ENCODE measurements around the gene AFF3. TPM values are rescaled to one million over a fixed set of nuclear protein-coding genes. Genes with fewer than 3 reads are reported as not detected.

The AFF3 gene
- total RNA-seq, 1 experiment from 2014 or later, result 0.61 TPM

DNA sequence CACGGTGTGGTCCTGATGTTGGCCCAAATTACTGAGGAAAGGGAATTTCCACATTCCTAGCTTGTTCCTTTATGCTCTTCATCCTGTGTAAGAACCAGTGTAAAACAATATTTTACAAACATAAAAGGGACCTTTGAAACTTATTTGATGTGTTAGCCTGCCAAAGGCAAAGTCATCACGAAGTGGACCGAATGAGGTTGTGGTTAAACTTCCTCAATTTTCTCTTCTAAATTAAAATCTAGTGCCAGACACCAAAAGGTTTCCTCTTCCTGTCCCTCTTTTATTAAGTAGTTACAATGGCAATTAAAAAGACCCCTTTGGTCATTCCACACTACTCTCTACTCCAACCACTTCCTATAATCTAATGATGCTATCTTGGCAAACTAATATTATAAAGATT is 279.8 kb downstream of the AFF3 start (continued):
- TF ChIP-seq YY1 (IDR thresholded peaks at IDR 0.05; ENCODE audit: extremely low read depth, insufficient replicate concordance, low read depth, low read length) (no peak), TCF7L2 (IDR thresholded peaks at IDR 0.05; ENCODE audit: borderline replicate concordance, extremely low read depth, insufficient read depth, insufficient read length) (no peak)
- TF ChIP-seq, protein P1, sequence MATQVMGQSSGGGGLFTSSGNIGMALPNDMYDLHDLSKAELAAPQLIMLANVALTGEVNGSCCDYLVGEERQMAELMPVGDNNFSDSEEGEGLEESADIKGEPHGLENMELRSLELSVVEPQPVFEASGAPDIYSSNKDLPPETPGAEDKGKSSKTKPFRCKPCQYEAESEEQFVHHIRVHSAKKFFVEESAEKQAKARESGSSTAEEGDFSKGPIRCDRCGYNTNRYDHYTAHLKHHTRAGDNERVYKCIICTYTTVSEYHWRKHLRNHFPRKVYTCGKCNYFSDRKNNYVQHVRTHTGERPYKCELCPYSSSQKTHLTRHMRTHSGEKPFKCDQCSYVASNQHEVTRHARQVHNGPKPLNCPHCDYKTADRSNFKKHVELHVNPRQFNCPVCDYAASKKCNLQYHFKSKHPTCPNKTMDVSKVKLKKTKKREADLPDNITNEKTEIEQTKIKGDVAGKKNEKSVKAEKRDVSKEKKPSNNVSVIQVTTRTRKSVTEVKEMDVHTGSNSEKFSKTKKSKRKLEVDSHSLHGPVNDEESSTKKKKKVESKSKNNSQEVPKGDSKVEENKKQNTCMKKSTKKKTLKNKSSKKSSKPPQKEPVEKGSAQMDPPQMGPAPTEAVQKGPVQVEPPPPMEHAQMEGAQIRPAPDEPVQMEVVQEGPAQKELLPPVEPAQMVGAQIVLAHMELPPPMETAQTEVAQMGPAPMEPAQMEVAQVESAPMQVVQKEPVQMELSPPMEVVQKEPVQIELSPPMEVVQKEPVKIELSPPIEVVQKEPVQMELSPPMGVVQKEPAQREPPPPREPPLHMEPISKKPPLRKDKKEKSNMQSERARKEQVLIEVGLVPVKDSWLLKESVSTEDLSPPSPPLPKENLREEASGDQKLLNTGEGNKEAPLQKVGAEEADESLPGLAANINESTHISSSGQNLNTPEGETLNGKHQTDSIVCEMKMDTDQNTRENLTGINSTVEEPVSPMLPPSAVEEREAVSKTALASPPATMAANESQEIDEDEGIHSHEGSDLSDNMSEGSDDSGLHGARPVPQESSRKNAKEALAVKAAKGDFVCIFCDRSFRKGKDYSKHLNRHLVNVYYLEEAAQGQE (IDR thresholded peaks at IDR 0.05; ENCODE audit: low read depth), result no peak
- TF ChIP-seq, protein P2, sequence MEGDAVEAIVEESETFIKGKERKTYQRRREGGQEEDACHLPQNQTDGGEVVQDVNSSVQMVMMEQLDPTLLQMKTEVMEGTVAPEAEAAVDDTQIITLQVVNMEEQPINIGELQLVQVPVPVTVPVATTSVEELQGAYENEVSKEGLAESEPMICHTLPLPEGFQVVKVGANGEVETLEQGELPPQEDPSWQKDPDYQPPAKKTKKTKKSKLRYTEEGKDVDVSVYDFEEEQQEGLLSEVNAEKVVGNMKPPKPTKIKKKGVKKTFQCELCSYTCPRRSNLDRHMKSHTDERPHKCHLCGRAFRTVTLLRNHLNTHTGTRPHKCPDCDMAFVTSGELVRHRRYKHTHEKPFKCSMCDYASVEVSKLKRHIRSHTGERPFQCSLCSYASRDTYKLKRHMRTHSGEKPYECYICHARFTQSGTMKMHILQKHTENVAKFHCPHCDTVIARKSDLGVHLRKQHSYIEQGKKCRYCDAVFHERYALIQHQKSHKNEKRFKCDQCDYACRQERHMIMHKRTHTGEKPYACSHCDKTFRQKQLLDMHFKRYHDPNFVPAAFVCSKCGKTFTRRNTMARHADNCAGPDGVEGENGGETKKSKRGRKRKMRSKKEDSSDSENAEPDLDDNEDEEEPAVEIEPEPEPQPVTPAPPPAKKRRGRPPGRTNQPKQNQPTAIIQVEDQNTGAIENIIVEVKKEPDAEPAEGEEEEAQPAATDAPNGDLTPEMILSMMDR (IDR thresholded peaks at IDR 0.05 in 2 of 3, conservative IDR thresholded peaks at IDR 0.05 in 1 of 3; ENCODE audit: borderline replicate concordance in 1 of 3, insufficient read depth in 1 of 3, low read depth in 2 of 3, low read length in 2 of 3), result no peak

DNA sequence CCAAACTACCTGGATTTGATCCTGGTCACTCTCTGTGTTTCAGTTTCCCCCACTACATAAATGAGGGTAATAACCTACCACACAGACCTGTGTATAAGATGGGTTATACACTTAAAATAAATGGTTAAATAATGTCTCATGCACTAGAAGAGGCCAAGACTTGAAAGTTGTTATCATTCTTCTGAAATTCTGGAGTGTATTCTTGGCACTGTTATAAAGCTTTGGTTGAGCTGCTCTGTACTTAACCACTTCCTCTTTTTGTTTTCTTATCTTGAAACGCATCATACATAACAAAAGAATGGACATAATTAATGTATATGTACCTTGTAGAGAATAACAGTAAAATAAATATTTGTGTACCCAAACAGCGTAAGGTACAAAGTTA is 281.0 kb downstream of the AFF3 start:
- ChIA-PET RAD21 (ENCODE audit: low non-redundant PET in 1 of 2, low total read pairs in 2 of 2, uncharacterized antibody in 2 of 2, unreplicated experiment in 2 of 2) (no interaction called here), POLR2A (no interaction called here), CTCF (no interaction called here)
- DNase-seq (ENCODE audit: low read depth, low spot score) (no peak), ATAC-seq (no peak)
- Histone ChIP-seq H3K27ac (ENCODE audit: low read depth, low read length) (no peak overlapping the region), H3K36me3 (ENCODE audit: control insufficient read depth in 1 of 2, insufficient read depth in 2 of 2, low read length in 2 of 2) (no peaks in the 10 kb centered on the region), H4K20me1 (ENCODE audit: insufficient read depth) (no peaks in the 10 kb centered on the region), H3K4me2 (ENCODE audit: low read length) (no peak overlapping the region), H3K9ac (ENCODE audit: low read length) (no peak overlapping the region), H2AFZ (ENCODE audit: low read depth, low read length, poor library complexity, severe bottlenecking) (no peak overlapping the region), H3K79me2 (ENCODE audit: insufficient read depth, low read length) (no peaks in the 10 kb centered on the region), H3K9me3 (ENCODE audit: control insufficient read depth in 1 of 2, insufficient read depth in 1 of 2, low read depth in 1 of 2, low read length in 2 of 2) (no peaks in the 10 kb centered on the region), H3K4me3 (replicated peaks in 1 of 2; ENCODE audit: low read depth in 1 of 2, low read length in 2 of 2) (no peak overlapping the region), H3K4me1 (ENCODE audit: control insufficient read depth in 1 of 2, insufficient read depth in 2 of 2, low read length in 2 of 2) (no peaks in the 10 kb centered on the region), H3K9me2 (ENCODE audit: insufficient read depth) (no peaks in the 10 kb centered on the region), H3K27me3 (ENCODE audit: insufficient read depth, low read length) (peaks cover 76% of the 10 kb centered on the region)
- TF ChIP-seq ZFX (IDR thresholded peaks at IDR 0.05) (no peak), SRF (IDR thresholded peaks at IDR 0.05; ENCODE audit: low read depth) (no peak), FOSL1 (IDR thresholded peaks at IDR 0.05; ENCODE audit: low read depth) (no peak), SP1 (IDR thresholded peaks at IDR 0.05; ENCODE audit: low read depth) (no peak), YY1 (IDR thresholded peaks at IDR 0.05; ENCODE audit: extremely low read depth, insufficient replicate concordance, low read depth, low read length) (no peak), POLR2A (IDR thresholded peaks at IDR 0.05; ENCODE audit: borderline replicate concordance, extremely low read depth, insufficient read depth, insufficient read length) (no peak), ELF1 (IDR thresholded peaks at IDR 0.05; ENCODE audit: borderline replicate concordance, low read depth) (no peak), CBX3 (IDR thresholded peaks at IDR 0.05; ENCODE audit: low read depth) (no peak), CEBPB (IDR thresholded peaks at IDR 0.05; ENCODE audit: low read depth) (no peak), JUND (IDR thresholded peaks at IDR 0.05) (no peak), SIN3A (IDR thresholded peaks at IDR 0.05; ENCODE audit: low read depth) (no peak), EZH2 (IDR thresholded peaks at IDR 0.05) (no peak)
- TF ChIP-seq, protein P3, sequence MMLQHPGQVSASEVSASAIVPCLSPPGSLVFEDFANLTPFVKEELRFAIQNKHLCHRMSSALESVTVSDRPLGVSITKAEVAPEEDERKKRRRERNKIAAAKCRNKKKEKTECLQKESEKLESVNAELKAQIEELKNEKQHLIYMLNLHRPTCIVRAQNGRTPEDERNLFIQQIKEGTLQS (IDR thresholded peaks at IDR 0.05), result no peak
- TF ChIP-seq, protein P4, sequence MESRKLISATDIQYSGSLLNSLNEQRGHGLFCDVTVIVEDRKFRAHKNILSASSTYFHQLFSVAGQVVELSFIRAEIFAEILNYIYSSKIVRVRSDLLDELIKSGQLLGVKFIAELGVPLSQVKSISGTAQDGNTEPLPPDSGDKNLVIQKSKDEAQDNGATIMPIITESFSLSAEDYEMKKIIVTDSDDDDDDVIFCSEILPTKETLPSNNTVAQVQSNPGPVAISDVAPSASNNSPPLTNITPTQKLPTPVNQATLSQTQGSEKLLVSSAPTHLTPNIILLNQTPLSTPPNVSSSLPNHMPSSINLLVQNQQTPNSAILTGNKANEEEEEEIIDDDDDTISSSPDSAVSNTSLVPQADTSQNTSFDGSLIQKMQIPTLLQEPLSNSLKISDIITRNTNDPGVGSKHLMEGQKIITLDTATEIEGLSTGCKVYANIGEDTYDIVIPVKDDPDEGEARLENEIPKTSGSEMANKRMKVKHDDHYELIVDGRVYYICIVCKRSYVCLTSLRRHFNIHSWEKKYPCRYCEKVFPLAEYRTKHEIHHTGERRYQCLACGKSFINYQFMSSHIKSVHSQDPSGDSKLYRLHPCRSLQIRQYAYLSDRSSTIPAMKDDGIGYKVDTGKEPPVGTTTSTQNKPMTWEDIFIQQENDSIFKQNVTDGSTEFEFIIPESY (IDR thresholded peaks at IDR 0.05; ENCODE audit: extremely low read depth, insufficient replicate concordance, low read length), result no peak
- no TSS peak for BruUV-seq (replicated peaks)
- intact Hi-C loops (cut with micrococcal nuclease), result no loop called here

Data from HCT116 (cell line).